Hematopoietic multipotent progenitor cell treated with erythropoietin and hydrocortisone succinate and interleukin-3 and kit ligand, for 8 days (in vitro differentiated cells): Measurements from ENCODE around the gene CCT8.

Experiments
- DNase-seq: peaks from one replicate; pipeline ENCODE4 v3.0.0-alpha.2; 2015

CCT8 gene, protein sequence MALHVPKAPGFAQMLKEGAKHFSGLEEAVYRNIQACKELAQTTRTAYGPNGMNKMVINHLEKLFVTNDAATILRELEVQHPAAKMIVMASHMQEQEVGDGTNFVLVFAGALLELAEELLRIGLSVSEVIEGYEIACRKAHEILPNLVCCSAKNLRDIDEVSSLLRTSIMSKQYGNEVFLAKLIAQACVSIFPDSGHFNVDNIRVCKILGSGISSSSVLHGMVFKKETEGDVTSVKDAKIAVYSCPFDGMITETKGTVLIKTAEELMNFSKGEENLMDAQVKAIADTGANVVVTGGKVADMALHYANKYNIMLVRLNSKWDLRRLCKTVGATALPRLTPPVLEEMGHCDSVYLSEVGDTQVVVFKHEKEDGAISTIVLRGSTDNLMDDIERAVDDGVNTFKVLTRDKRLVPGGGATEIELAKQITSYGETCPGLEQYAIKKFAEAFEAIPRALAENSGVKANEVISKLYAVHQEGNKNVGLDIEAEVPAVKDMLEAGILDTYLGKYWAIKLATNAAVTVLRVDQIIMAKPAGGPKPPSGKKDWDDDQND

DNA sequence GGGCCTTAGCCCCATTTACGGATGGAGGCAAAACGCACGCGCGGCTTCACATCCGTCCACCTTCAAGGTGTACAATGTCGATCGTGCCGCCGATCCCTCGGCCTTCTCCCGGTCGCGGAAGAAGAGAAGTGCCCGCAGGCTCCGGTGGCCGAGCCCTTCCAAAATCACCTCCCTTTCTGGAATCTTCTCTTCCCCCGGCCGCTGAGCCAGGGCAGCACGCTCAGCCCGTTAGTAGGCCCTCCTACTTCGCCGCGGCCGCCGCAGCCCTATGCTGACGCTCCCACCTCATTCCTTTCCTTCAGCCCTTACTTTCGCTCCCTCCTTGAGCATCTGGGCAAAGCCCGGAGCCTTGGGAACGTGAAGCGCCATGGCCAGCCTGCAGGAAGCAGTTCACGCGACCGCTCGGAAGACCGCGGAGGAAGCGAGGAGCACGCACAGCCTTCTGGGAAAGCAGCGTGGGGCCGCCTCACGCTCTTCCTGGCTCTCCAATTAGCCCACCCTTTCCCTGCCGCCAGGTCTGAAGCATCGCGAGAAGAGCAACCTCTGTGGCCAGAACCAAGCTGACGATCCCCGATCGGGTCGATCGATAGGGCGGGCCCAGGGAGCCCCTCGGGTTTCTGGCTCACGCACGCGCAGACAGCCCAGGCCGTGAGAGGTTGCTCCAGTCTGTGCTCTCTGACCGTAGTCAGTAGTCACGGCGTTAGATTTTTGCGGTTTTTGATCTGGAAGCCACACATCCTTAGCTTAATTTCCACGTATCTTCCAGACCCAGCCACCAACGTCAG lies at the start of gene CCT8:
TSS of gene CCT8 (minus strand) at position 427 of the 785 bp plus-strand sequence. CDS start at position 369, 58 bp downstream.
- peak; percentile 100 for DNase-seq

DNA sequence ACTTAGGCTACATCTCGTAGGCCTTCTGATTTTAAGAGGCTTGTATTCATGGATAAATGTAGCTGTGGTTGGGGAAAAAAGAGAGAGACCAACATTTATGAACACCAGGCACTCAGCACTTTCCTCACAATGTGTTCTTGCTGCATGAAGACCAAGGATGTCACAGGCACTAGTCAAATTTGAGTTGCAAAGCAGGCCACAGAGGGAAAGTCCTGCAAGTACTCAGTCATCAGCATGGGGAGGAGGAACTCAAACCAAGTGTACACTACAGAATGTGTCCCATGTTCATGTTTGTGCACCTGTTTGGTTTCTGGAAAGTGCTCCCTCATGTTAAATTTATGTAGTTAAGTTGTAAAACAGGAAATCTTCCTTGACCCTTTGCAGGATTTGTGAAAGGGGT lies 48.3 kb upstream of the CCT8 start:
- no peak for DNase-seq

DNA sequence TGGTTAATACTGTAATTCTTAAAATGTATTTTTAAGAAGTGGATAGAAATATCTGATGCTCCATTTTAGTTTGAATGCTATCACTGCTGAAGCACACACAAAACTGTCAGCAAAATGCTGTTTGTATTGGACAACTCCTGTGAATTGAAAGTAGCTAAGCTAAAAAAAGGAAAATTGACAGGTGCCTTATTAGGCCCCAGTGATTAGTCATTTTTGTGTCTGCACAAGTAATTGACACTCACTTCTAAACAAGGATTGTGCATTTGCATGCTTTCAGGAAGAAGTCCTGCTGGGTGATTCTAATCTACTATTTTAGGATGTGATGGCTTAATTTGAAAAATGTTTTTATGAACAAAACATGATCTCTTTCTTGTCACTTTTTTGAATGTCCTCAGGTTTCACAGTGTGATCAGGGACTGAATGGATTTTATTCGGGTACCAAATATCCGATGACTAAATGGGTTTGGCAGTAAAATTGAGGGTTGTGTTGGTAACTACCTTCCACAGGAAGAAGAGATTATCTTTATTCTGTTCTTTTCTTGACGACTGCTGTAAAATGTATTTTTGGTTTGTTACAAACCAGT lies 44.0 kb upstream of the CCT8 start:
- DNase-seq, result no peak

DNA sequence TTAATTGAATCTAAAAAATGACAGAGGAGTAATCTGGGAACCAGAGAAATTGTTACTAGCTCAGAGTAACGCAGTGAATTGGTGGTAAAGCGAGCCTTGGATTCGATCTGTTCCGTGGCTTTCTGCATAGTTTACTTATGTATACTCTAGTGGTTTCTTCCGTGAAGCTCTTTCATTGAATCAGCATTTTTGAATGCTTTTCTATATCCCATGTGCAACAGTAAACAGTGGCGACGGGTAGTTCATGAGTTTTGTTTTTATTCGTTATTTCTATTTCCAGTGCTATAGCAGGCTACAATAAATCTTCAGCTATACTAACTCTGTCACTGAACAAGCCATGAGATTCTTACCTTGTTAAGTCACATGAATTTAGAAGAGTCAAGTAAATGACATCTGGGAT lies 42.5 kb upstream of the CCT8 start:
- DNase-seq, result no peak

DNA sequence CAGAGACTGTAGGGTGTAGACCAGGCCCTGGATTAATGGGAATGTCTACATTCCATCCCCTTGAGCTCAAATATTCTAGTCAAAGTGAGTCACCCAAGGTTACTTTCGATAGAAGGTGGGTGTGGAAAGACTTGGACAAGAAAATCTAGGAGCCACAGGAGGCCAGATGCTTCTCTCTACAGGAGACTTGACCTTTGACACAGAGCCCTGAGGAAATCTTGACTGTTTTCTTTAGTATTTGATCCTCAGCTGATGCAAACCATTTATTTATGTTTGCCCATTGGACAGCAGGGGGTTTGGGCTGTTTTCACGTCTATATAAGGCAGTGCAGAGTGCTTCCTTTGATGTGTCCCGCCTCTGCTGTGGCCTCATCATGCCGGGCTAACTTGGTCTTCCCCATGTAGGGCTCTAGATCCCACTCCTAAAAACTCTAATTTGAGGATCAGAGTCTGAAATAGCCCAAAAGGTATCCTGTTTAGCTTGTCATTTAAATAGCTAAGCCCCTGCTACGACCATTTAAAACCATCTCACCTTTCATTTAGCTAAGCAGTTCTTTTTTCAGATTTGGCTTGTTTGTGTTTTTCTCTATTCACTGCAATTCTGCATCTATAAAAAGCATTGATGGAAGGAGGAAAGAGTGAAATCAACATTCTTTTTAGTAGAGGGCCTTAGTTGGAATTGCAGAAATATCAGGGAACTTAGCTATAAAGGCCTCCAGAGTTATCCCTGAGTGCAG lies 41.5 kb upstream of the CCT8 start:
- no peak for DNase-seq

DNA sequence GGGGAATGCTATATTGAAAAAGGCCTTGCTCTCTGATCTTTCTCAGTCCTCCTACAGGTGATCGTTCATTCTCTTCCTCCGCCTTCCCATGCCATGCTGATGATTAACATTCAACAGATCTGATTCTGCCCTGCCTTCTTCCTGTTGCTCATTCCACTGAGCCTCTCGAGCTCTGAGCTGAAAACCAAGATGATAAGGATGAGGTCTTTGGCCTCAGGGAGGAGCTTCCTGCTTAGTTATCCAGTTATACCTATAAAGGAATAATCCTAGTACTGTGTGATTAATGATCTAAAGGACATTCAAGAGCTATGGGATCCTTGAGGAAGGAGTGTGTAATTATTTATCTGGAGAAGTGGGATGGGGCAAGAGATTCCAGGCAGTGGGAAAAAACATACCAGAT lies 31.8 kb upstream of the CCT8 start:
- DNase-seq, result no peak

DNA sequence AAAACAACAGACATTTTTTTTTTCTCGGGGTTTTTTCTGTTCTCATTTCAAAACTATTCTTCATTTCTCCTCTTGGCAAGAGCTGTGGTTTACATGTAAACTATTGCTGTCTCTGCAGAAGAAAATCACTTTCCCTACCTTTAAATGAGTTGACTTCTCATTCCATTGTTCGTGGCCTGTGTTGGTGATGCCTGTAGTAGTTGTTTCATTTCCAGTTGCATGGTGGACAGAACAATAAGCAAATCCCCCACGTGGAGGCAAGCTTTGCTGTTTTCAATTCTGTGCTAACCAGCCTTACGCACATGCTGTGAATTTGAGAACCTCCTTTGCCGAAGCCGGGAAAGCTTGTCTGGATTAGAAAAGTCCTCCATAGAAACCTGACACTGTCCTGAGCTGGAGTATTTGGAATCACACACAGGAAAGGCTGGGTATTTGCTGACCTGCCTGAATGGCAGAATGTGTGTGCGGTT lies 30.8 kb upstream of the CCT8 start:
- DNase-seq, result no peak

DNA sequence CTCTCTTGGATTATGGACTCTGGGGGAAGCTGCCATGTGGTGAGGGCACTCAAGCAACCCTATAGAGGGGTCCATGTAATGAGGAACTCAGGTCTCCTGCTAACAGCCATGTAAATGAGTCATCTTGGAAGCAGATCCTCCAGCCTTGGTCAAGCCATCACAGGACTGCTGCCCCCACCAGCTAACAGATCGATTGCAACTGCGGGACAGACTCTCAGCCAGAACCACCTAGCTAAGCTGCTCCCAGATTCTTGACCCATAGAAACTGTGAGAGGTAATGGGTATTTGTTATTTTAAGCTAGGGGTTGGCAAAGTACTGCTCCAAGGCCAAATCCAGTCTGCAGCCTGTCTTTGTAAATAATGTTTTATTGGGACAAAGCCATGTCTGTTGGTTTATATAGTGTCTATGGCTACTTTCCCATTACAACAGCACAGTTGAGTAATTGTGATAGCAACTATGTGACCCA lies 29.4 kb upstream of the CCT8 start:
- DNase-seq, result no peak

DNA sequence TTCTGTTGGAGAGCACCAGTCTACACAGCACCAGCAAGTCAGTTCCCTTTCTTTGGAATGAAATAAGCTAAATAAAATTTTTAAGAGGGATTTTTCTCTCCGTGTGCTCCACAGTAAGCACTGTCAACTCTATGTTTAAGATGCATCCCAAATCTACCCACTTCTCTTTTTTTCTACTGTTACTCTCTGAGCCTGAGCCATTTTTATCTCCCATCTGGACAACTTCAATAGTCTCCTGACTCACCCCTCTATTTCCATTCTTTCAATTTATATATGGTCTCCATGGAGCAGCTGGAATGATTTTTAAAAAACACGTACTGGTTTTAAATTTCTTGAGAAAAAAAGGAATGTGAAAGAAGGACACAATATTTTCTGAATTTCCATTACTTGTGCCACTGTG lies 24.7 kb upstream of the CCT8 start:
- no peak for DNase-seq

DNA sequence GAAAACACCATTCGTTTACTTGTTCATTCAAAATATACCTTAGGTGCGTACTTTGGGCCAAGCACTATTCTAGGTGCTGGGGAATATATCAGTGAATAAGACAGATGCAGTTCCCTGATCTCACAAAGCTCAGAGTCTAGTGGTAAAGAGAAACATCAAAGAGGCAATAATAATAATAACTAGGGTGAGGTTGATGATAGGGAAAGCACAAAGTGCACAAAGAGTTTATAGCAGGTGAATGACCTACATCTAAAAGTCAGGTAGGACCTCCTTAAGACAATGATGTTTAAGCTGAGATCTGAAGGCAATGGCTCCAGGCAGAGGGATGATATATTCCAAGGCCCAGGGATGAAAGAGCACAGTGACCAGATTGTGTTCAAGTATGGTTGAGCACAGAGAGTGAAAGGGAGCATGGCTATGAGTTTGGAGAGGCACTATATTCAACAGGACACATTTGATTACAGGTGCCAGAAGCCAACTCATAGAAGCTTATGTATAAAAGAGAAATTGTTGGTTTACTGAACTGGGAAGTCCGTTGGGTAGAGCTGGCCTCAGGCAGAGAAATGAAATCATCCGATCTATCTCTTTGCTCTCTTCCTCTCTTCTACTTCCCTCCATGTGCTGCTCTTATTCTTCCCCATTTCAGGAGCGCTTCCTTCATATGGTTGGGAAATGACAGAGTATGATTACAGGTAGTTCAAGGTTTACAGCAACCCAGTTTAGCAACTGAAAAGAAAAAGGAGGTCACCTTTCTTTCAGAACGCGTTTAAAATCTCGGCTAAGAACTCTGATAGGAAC lies 23.0 kb upstream of the CCT8 start:
- DNase-seq, result no peak

DNA sequence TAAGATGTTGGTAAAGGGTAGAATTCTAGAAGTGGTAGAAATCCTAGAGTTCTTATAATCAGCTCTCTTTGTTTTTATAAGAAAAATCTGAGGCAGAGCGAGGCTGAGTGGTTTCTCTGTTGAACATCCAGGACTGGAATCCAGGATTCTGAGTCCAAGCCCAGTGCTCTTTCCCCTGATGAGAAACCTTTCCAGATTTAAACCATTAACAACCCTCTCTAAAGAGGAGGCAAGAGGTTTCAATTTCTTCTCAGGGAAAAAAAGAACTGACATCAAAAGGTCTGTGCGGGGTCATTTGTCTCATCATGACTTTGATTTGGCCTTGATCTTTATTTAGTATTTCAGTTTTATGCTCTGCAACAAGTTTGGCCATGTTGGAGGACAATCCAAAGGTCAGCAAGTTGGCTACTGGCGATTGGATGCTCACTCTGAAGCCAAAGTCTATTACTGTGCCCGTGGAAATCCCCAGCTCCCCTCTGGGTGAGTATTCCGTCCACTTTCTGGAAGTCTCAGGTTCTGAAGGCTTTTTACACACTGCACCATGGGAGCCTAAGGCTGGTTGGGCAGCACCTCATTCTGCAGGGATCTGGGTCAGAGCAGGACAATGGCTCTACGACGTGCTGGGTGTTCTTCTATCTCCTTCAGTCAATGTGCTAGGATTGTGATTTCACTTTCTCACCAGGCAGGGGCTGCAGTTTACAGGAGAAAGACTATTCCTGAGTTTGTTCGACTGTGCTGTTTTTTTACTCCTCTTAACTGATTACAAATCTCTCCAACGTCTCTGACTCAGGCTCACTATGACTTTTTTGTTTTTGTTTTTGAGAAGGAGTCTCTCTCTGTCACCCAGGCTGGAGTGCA lies 18.9 kb upstream of the CCT8 start:
- no peak for DNase-seq

DNA sequence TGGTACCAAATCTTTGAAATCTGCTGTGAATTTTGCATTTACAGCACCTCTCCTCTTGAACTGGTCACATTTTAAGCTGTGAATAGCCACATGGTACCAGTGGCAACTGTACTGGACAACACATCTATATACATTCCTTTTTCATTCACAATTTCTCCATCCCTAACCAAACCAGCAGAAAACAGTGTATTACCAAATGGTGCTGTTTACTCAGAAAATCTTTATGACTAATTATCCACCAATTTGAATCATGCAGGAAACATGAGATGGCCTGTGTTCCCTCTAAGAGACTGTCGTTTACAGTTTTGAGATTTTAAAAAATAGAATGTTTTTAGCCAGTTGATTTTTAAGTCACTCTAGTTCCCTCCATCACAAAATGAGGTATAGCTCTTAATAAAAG lies 17.6 kb upstream of the CCT8 start:
- no peak for DNase-seq

DNA sequence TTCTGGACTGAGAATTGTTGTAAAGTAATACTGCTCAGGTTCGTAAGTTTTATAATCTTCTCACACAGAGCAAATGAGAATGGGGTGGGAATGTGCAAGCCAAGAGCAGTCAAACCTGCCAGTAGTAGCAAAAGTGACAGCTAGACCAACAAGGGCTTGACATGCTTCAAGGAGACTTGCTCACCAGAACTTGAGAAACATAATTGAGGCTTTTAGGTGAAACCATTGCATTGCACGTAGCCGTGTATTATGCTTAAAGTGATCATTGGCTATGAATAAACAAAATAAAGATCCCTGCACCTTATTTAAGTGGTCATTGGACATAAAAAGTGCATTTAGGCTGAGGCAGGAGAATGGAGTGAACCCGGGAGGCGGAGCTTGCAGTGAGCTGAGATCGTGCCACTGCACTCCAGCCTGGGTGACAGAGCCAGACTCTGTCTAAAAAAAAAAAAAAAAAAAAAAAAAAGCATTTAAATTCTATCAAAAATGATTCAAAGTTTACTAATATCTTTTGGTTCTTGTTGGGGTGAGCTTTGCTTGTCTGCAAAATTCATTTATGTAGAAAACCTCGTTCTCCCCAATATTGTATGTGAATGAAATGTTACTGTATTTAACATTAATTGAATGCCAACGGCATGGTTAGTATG lies 11.8 kb upstream of the CCT8 start:
- no peak for DNase-seq

DNA sequence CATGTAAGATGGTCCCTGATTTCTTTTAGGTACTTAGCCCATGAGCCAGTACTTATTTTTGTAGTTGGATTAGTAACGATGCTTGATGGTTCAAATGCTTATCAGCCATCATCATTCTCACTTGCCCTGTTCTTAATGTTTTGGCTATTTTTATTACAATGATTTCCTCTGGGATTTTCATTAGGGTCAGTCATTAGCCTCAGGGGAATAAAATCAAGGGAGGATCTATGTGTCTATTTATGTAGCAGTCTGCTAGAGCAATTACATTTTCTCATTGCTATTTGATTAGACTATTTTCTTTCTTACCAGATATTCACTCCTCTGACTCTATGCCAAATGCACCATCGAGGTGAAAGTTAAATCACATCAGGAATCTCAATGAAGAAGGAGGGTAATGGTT lies 10.9 kb upstream of the CCT8 start:
- DNase-seq, result no peak

DNA sequence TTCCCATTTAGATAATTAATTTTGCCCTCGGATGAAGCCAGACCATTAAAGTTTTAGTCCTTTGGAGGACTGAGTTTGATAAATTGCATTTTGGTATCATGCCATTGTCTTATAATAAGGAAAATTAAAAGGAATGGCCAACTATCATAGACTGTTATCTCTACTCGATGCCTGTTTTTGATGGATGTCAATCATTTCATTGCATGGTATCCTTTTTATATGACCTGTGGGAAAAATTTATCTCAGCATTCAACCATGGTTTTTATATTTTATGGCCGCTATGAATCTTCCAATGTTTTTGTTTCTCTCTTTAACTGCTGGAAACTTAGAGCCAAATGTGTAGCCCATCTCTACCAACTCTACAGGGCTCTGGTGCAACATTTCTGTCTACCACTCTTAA lies 9.9 kb upstream of the CCT8 start:
- no peak for DNase-seq

DNA sequence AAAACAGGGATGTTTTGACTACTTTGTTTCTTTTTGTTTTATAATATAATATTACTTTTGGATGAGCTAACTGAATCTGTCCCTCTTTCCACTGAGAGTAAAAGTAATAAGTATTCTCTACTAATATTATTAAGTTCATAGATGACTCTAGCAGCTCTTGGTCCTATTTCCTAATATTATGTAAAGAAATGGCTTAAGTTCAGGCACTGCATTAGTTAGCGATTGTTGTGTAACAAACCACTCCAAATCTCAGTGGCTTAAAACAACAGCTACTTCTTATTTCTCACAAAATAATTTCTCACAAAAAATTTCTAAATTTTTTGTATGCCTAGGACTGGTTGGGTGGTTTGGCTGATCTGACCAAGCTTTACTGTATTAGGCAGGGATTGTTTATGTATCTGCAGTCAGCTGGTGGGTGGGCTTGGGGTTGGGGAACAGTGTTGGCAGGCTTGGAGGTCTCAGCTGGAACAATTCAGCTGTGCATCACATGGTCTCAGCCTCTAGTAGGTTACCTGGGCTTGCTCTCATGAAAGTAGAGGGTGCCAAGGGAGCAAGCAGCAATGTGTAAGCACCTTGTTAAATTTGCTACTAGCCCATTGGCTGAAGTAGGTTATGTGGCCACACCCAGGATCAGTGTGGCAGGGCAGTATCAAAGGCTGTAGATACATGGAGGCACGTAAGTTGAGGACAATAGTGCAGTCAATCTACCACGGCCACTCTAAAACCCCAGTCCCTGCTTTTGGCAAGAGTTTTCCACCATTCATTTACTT lies 8.8 kb upstream of the CCT8 start:
- DNase-seq, result no peak

DNA sequence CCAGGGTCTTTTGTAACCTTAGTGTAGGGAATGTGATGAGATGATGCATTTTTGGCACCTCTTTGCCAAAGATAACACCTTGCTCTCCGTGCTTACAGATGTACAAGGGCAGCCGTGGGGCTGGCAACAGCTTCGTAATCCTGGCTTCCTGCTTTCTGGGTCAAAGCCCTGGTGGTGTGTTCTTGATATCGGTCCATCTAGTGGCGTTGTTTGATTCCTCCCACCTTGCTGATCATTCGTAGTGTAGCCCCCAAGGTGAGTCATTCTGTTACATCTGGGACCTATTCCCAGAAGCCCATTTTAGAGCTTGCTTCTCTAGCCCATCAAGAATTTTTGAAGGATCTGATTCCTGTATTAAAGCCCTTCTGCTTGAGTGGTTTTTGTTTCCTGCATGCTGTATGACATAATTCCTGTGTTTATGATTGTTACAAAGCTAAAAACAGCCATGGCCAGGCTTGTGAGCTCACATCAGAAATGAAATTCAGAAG lies 7.0 kb upstream of the CCT8 start:
- DNase-seq, result no peak

DNA sequence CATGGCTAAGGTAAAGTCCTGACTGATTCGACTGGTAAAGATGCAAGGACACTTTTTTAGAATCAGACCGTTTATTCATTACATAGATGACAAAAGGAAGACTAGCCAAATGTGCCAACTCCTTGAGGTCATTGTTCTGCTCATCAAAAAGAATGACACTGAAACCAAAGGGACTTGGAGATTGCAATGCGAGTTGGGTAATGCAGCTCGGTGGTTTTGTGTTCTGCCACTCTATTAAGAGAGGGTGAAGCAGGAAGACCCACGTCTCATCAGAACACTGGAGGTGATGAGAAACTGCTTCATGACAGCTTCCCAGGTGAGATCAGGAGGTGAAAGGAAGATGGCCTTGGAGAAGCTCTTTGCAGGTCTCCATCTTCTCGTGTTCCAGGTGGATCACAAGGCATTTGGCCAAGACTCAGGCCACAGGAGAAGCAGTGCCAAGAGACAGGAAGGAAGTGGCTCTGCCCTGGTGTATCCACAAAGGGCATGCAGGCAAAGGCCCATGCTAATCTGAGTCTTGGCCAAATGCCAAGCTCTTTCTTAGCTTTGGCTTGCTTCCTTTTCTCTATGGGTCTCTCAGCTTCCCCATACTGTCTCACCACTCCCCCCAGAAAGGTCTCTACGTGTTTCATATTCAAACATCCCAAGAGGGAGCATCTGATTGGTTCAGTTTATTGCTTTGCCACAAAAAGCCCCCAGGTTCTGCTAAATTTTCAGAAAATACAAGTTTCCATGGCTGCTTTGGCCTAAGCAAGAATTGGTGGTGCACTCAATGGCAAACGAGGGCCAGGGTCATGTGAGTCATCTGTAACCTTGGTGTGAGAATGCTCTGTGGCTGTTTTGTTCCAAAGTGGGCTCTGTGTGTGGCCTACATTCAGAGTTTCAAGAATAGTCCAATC lies 5.7 kb upstream of the CCT8 start:
- peak; percentile 65 for DNase-seq
